GOT3 (cell line): ENCODE data around the gene PRKG1.

Experiments used
- DNase-seq: peaks from one replicate; lab custom pipeline; 2025; ENCODE audit warnings: mixed read lengths; lab: John Stamatoyannopoulos, UW

Gene PRKG1

GRCh38 chr10:52059089-52059488 lies 984.8 kb downstream of the PRKG1 start:
- DNase-seq, result no peak

- no peak for DNase-seq
Observed at GRCh38 chr10:52063159-52063558, 988.9 kb downstream of the PRKG1 start.

GRCh38 chr10:52064084-52064845 lies 990.0 kb downstream of the PRKG1 start:
- no peak for DNase-seq

- DNase-seq, result no peak
Observed at GRCh38 chr10:52066383-52066782, 992.1 kb downstream of the PRKG1 start.

GRCh38 chr10:52068485-52068884 lies 994.2 kb downstream of the PRKG1 start:
- DNase-seq, result no peak

GRCh38 chr10:52071814-52072213 lies 997.5 kb downstream of the PRKG1 start:
- DNase-seq, result no peak

GRCh38 chr10:52074505-52075026 lies 1000.3 kb downstream of the PRKG1 start:
- no peak for DNase-seq

- no peak for DNase-seq
Observed at GRCh38 chr10:52077814-52078213, 1003.5 kb downstream of the PRKG1 start.

- no peak for DNase-seq
Observed at GRCh38 chr10:52078397-52078937, 1004.2 kb downstream of the PRKG1 start.

GRCh38 chr10:52082307-52082706 lies 1008.0 kb downstream of the PRKG1 start:
- DNase-seq, result no peak

GRCh38 chr10:52083422-52083821 lies 1009.1 kb downstream of the PRKG1 start:
- DNase-seq, result no peak

- no peak for DNase-seq
Observed at GRCh38 chr10:52092390-52092789, 1018.1 kb downstream of the PRKG1 start.

GRCh38 chr10:52098130-52098529 lies 1023.8 kb downstream of the PRKG1 start:
- no peak for DNase-seq

- DNase-seq, result no peak
Observed at GRCh38 chr10:52099026-52099600, 1024.8 kb downstream of the PRKG1 start.

- no peak for DNase-seq
Observed at GRCh38 chr10:52100011-52100547, 1025.8 kb downstream of the PRKG1 start.

GRCh38 chr10:52105301-52105700 lies 1031.0 kb downstream of the PRKG1 start:
- DNase-seq, result no peak

- no peak for DNase-seq
Observed at GRCh38 chr10:52106011-52106410, 1031.7 kb downstream of the PRKG1 start.

- no peak for DNase-seq
Observed at GRCh38 chr10:52106899-52107298, 1032.6 kb downstream of the PRKG1 start.

- DNase-seq, result no peak
Observed at GRCh38 chr10:52108236-52108635, 1033.9 kb downstream of the PRKG1 start.

GRCh38 chr10:52110576-52110975 lies 1036.3 kb downstream of the PRKG1 start:
- DNase-seq, result no peak

- no peak for DNase-seq
Observed at GRCh38 chr10:52111101-52111891, 1037.0 kb downstream of the PRKG1 start.

GRCh38 chr10:52115823-52116222 lies 1041.5 kb downstream of the PRKG1 start:
- no peak for DNase-seq
